Stimulated activated CD4-positive, alpha-beta T cell treated with anti-CD3 and anti-CD28 coated beads, Interleukin-15, amount 100 ng/mL, for 24 hours (primary cell): ENCODE data around the gene CYP2A7.
"Not testable (repeated sequence)": the region's sequence is repeated elsewhere in the genome, so short reads cannot be mapped to it uniquely, and the experiment has no call there.

Experiments used
- DNase-seq: peaks from one replicate; pipeline ENCODE4 v3.0.0-alpha.2; 2020

Gene CYP2A7, protein sequence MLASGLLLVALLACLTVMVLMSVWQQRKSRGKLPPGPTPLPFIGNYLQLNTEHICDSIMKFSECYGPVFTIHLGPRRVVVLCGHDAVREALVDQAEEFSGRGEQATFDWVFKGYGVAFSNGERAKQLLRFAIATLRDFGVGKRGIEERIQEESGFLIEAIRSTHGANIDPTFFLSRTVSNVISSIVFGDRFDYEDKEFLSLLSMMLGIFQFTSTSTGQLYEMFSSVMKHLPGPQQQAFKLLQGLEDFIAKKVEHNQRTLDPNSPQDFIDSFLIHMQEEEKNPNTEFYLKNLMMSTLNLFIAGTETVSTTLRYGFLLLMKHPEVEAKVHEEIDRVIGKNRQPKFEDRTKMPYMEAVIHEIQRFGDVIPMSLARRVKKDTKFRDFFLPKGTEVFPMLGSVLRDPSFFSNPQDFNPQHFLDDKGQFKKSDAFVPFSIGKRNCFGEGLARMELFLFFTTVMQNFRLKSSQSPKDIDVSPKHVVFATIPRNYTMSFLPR

DNA sequence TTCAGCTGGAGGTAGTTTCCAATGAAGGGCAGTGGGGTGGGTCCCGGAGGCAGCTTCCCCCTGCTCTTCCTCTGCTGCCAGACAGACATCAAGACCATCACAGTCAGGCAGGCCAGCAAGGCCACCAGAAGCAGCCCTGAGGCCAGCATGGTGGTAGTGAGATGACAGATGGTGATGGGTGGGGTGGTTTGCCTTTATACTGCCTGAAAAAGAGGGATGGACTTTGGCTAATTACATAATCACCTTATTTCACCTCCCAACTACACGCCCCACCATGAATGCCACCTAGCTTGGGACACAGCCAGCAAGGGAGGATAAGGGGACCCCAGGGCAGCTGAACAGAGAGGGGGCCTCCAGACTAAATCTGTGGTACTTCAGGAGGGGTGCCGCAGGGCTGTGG is at the start of gene CYP2A7:
Gene CYP2A7 (minus strand): TSS at position 170 of the 400 bp plus-strand sequence. CDS start 21 bp downstream, at position 149.
- not testable (repeated sequence) for DNase-seq

DNA sequence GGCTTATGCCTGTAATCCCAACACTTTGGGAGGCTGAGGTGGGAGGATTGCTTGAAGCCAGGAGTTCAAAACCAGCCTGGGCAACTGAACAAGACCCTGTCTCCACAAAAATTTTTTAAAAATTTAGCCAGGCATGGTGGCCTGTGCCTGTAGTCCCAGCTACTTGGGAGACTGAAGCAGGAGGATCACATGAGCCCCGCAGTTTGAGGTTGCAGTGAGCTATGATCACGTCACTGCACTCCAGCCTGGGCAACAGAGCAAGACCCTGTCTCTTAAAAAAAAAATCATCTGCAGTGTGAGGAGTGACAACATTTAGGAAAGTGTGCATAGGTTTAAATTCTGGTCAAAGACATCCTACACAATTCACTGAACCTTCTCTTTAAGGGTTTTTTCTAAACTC is 48.8 kb upstream of the CYP2A7 start:
- not testable (repeated sequence) for DNase-seq

DNA sequence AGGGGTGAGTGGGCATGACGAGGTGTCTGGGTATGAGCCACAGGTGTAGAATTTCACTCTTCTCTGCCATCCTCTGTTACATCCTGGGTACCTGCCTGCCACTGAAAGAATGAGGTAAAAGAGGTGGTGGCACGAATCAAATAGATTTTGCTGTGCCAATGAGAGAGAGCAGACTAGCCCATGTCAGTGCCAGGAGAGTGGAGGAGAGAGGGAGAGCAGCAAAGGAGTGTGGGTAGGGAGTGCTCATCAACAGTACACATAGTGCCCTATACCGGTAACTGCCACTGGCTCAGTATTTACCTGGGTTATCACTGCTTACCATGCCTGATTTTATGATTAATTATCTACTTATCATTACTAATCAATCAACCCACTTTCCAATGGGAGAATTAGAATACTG is 47.9 kb upstream of the CYP2A7 start:
- not testable (repeated sequence) for DNase-seq

DNA sequence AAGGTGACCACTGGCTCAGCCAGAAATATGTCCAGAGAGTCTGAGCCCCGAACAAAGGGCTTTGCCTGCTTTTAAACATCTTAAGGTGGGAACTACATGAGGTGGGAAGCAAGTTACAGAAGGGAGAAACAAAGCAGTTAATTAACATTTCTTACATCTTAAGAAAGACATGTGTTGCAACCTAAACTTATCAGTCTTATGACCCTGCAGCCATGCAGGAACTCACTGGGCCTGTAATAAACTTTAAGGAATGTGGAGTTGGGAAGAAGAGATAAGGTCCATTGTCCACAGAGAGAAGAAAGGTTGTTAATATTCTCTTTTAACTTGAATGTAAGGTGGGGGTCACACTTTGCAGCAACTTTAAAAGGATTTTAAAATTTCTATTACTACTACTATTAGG is 46.8 kb upstream of the CYP2A7 start:
- no peak for DNase-seq

DNA sequence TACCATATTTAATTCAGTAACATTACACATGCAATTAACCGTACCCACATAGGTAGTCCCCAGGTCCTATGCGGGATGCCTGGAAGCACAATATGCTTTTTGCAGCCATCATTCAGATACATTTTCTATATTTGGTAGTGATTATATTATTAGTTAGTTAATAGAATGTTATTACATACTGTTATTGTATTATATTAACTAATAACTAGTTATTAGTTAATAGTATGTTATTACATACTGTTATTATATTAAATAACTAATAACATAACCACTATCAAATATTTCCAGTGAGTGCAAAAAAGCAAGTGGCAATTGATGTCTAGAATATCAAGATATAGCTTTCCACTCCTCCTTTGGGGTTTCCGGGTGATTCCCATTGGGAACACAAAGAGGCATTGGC is 45.5 kb upstream of the CYP2A7 start:
- DNase-seq = no peak

DNA sequence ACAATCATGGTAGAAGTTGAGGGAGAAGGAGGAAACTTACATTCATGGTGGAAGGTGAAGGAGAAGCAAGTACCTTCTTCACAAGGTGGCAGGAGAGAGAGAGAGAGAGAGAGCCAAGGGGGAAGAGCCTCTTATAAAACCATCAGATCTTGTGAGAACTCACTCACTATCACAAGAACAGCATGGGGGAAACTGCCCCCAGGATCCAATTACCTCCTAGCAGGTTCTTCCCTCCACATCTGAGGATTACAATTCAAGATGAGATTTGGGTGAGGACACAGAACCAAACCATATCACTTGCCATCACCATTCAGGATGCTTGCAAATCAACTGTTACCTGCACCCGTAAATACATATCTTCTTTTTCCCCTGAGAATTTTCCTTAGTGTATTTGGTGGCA is 44.2 kb upstream of the CYP2A7 start:
- DNase-seq = not testable (repeated sequence)

DNA sequence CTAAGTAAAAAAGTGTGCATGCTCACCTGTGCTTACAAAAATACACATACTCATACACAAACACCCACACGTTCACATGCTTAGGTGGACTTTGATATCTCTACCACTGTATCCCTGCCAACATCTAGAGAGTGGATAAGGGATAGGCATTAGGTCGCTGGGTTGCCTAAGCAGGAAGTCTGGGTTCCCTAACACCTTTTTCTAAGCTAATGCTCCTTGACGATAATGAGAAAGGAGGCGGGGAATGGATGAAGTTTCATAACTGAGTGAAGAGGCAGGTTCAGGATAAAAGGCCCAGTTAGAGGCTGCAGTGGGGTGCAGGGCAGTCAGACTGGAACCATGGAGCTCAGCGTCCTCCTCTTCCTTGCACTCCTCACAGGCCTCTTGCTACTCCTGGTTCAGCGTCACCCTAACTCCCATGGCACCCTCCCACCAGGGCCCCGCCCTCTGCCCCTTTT is 41.9 kb upstream of the CYP2A7 start:
- DNase-seq = no peak

DNA sequence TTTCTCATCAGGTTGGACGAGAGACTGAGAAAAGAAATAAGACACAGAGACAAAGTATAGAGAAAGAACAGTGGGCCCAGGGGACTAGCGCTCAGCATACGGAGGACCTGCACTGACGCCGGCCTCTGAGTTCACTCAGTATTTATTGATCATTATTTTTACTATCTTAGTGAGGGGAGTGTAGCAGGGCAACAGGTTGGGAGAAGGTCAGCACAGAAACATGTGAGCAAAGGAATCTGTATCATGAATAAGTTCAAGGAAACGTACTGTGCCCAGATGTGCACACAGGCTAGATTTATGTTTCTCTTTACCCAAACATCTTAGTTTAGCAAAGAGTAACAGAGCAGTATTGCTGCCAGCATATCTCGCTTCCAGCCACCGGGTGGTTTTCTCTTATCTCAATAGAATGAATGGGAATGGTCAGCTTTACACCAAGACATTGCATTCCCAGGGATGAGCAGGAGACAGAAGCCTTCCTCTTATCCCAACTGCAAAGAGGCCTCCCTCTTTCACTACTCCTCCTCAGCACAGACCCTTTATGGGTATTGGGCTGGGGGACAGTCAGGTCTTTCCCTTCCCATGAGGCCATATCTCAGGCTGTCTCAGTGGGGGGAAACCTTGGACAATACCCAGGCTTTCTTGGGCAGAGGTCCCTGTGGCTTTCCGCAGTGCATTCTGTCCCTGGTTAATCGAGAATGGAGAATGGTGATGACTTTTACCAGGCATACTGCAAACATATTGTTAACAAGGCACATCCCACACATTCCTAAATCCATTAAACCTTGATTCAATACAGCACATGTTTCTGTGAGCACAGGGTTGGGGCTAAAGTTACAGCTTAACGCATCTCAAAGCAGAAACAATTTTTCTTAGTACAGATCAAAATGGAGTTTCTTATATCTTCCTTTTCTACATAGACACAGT is 40.5 kb upstream of the CYP2A7 start:
- not testable (repeated sequence) for DNase-seq

DNA sequence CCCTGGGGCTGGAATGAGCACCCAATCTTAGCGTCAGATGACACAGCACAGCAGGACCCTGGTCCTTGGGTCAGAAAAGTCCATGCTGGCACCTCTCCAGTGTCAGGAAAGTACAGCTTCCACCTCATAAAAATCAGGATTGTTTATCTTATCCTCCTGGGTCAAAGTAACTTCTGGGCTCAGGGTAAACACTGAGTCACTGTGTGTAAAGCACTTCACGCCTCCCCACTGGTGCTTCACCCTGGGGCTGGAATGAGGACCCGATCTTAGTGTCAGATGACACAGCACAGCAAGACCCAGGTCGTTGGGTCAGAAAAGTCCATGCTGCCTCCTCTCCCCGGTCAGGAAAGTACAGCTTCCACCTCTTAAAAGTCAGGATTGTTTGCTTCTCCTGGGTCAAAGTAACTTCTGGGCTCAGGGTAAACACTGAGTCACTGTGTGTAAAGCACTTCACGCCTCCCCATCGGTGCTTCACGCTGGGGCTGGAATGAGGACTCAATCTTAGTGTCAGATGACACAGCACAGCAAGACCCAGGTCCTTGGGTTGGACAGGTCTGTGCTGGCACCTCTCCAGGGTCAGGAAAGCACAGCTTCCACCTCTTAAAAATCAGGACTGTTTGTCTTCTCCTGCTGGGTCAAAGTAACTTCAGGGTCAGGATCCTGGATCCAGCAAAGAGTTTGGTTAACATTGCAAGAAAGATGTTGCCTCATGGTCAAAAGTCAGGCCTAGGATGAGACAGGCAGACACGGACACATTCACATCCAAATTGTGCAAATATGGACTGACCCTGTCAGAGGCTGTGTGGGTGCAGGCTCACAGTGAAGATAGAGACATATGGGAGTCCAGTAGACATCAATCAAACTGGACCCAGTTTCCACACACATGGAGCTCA is 39.2 kb upstream of the CYP2A7 start:
- no peak for DNase-seq

DNA sequence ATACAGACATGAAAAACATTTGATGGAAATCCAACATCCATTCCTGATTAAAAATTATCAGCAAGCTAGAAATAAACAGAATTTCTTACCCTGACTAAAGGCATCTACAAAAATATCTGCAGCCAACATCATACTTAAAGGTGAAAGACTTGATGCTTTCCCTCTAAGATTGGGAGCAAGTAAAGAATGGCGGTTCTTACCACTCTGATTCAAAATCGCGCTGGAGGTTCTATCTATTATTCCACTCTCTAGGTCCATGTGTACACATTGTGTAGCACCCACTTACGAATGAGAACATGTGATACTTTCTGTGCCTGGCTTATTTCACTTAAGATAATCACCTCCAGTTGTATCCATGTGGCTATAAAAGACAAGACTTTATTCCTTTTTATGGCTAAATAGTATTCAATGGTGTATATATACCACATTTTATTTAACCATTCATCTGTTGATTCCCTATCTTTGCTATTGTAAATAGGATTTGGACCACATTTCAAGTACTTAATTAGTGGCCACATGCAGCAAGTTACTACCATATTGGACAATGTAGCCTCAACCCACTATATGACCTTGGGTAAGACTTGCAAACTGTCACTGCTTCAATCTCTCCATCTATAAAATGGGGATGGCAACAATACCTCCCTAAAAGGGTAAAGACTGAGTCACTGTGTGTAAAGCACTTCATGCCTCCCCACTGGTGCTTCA is 38.4 kb upstream of the CYP2A7 start:
- DNase-seq = no peak

DNA sequence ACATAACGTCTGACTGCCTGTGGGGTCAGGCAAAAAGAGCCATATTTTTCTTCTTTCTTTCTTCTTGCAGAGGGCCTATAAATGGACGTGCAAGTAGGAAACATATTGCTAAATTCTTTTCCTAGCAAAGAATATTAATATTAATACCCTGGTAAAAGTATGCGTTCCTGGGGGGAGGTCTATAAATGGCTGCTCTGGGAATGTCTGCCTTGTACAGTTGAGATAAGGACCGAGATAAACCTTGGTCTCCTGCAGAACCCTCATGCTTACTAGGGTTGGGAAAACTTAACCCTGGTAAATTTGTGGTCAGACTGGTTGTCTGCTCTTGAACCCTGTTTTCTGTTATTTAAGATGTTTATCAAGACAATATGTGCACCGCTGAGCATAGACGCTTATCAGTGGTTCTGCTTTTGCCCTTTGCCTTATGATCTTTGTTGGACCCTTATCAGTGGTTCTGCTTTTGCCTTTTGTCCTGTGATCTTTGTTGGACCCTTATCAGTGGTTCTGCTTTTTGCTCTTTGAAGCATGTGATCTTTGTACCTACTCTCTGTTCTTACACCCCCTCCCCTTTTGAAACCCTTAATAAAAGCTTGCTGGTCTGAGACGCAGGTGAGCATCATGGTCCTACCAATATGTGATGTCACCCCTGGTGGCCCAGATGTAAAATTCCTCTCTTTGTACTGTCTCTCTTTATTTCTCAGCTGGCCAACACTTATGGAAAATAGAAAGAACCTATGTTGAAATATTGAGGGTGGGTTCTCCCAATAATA is 37.7 kb upstream of the CYP2A7 start:
- not testable (repeated sequence) for DNase-seq

DNA sequence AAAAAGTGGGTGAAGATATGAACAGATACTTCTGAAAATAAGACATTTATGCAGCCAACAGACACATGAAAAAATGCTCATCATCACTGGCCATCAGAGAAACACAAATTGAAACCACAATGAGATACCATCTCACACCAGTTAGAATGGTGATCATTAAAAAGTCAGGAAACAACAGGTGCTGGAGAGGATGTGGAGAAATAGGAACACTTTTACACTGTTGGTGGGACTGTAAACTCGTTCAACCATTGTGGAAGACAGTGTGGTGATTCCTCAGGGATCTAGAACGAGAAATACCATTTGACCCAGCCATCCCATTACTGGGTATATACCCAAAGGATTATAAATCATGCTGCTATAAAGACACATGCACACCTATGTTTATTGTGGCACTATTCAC is 36.3 kb upstream of the CYP2A7 start:
- DNase-seq = not testable (repeated sequence)

DNA sequence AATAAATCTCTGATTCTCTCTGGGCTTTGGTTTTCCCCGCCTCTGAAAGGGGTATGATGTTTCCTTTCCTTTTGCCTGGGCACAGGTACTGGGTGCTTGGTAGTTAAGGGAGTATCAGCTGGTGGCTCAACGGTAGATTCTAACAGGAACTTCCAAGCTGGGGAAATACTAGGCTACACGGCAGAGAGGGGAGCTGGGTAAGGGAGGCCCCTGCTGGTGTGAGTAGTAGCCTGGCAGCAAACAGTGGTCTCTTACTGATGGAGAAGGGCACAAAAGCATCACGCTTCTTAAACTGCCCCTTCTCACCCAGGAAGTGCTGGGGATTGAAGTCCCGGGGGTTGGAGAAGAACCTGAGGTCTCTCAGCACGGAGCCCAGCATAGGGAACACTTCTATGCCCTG is 26.9 kb upstream of the CYP2A7 start:
- DNase-seq = peak; percentile 54

DNA sequence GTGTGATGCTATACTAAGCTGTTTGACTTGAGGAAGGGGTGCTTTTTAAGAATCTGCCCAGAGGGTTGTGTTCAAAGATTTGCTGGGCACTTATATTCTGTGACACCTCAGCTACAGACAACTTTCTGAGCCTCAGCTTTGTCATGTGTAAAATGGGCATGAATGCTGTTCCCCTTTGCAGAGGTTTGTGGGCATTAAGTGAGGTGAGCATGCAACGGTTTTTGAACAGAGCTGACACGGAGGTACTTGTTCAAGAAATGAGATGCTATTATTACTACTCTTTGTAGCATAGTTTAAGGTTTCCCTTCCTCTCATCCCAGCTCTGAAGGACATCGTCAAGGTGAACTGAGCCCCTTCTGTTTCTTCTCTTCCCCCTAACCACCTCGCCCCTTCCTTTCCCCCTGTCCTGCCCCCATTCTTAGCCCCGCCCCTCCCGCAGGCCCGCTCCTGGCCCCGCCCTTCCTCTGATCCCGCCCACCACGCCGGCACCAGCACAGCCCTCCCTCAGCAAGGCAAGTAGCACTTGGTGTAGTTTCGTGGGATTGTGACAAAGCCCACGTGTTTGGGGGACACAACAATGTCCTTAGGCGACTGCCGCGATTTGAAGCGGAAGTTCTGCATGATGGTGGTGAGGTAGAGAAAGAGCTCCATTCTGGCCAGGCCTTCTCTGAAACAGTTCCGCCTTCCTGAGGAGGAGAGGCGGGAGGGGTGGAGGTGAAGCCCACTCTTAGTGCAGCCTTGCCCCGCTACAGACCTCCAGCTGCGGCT is 26.1 kb upstream of the CYP2A7 start:
- DNase-seq = peak; percentile 81

DNA sequence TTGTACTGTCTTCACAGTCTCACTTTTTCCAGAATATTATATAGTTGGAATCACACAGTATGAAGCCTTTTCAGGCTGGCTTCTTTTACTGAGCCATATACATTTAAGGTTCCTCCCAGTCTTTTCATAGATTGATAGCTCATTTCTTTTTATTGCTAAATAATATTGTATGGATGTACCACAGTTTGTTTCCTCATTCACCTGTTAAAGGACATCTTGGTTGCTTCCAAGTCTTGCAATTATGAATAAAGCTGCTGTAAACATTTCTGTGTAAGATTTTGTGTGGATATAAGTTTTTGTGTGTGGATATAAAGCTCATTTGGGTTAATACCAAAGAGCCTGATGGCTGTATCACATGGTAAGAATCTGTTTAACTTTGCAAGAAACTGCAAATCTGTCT is 24.5 kb upstream of the CYP2A7 start:
- no peak for DNase-seq

DNA sequence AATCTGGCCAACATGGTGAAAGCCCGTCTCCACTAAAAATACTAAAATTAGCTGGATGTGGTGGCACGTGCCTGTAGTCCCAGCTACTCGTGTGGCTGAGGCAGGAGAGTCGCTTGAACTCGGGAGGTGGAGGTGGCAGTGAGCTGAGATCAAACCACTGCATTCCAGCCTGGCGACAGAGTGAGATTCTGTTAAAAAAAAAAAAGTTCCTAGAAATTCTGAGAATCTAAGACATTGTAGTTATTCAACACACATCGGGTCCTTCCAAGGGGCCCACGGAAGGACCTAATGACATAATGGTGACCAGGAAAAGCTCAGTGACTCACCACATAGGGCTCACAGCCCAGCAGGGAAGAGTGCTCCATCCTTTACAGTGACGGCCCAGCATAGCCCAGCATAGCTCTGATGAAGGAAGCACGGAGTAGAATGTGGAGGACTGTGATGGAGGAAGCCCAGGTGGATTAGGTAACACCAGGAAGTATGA is 22.7 kb upstream of the CYP2A7 start:
- DNase-seq = not testable (repeated sequence)

DNA sequence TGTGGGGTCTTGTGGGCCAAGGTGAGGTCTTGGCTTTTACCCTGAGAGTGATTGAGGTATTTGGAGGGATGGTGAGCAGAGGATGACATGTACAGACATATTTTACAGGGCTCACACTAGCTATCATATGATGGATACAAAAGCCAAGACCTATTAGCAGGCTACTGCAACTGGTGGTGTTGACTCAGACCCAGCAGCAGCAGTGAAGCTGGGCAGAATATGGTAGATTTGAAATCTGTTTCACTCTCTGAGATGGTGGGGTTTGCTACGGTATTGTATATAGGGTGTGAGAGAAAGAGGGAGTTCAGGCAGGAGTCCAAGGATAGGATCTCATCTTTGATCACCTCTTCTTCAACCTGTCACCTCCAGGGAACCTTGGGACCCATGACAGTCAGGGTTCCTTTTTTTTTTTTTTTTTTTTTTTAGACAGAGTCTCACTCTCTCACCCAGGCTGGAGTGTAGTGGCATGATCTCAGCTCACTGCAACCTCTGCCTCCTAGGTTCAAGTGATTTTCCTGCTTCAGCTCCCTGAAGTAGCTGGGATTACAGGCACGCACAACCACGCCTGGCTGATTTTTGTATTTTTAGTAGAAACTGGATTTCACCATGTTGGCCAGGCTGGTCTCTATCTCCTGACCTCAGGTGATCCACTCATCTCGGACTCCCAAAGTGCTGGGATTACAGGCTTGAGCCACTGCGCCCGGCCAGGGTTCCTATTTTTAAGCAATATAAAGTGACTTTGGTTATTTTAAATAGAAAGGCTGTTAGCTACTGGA is 20.1 kb upstream of the CYP2A7 start:
- DNase-seq = not testable (repeated sequence)

DNA sequence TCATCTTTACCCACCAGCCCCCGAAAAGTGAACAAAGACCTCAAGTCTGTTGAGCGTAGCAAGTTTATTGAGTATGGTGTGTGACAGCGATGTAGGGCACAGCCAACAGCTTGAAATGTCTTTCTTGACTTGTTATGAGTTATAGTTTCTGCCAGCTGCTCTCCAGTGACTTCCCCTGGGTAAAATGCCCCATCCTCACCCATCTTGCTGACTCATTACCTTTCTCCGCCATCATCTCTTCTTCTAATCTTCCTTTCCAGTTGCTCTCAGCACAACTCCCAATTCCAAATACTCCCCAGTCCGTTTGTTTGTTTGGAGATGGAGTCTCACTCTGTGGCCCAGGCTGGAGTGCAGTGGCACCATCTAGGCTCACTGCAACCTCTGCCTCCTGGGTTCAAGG is 18.5 kb upstream of the CYP2A7 start:
- not testable (repeated sequence) for DNase-seq

DNA sequence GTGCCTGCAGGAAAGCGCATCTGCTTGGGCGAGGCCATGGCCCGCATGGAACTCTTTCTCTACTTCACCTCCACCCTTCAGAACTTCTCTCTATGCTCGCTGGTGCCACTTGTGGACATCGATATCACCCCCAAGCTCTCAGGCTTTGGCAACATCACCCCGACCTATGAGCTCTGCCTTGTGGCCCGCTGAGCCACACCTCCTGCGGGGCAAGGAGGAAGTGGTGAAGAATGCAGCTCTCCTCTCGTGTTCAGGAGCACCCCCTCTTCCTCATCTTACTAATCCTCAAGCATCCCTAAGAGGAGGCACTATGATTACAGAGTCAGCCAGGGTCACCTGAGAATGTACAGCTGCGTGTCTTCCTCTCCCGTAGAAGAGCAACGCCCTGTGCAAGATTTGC is 17.9 kb upstream of the CYP2A7 start:
- peak; percentile 13 for DNase-seq
